ENCODE measurements around the gene PPP1R14D.

DNA sequence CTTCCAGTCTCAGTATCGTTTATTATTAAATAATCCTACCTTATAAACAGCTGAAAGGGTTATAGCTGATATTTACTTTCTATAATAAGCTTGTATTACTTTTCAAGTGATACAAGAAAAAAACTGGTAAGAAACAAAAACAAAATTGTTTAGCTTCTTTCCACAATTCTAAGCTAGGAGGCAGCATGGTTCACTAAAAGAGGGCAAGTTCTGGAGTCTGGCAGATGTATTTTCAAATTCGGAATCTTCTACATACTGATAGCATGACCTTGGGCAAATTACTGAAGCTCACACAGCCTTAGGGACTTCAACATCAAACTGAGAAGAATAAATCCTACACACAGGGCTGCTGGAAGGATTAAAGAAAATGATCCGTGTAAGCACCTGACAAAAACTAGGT lies 43.3 kb downstream of the PPP1R14D start:
- TF ChIP-seq, protein P1, sequence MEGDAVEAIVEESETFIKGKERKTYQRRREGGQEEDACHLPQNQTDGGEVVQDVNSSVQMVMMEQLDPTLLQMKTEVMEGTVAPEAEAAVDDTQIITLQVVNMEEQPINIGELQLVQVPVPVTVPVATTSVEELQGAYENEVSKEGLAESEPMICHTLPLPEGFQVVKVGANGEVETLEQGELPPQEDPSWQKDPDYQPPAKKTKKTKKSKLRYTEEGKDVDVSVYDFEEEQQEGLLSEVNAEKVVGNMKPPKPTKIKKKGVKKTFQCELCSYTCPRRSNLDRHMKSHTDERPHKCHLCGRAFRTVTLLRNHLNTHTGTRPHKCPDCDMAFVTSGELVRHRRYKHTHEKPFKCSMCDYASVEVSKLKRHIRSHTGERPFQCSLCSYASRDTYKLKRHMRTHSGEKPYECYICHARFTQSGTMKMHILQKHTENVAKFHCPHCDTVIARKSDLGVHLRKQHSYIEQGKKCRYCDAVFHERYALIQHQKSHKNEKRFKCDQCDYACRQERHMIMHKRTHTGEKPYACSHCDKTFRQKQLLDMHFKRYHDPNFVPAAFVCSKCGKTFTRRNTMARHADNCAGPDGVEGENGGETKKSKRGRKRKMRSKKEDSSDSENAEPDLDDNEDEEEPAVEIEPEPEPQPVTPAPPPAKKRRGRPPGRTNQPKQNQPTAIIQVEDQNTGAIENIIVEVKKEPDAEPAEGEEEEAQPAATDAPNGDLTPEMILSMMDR (conservative IDR thresholded peaks at IDR 0.05; ENCODE audit: low read length) = 0 out of 2 replicates have a peak, but pooled peaks have one; percentile 11
- TF ChIP-seq EZH2phosphoT487 (IDR thresholded peaks at IDR 0.05; ENCODE audit: borderline replicate concordance) = no peak
